NCI-H1092 (cell line): Measurements from ENCODE around the gene EPHB2.

Experiments
- DNase-seq: peaks from one replicate; lab custom pipeline; 2025; lab: John Stamatoyannopoulos, UW

EPHB2 gene

GRCh38 chr1:22953057-22953739 is 242.6 kb downstream of the EPHB2 start:
- no peak for DNase-seq

GRCh38 chr1:22953740-22954141 is 243.1 kb downstream of the EPHB2 start:
- DNase-seq = no peak

GRCh38 chr1:22955146-22955545 is 244.5 kb downstream of the EPHB2 start:
- no peak for DNase-seq

DNA sequence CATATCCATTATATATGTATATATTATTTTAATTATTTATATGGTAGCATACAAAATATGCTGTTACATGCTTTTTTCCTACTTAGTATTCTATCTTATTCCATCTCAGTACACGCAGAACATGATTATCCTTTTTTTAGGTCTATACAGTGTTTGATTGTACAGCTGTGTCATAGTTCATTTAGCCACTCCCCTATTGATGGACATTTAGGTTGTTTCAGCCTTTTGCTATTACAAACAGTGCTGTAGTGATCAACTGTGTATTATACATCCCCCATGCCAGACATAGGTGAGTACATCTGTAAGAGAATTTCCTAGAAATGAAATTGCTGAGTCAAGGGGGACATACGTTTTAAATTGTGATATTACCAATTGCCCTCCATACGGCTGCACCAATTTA is 246.4 kb downstream of the EPHB2 start:
- no peak for DNase-seq

GRCh38 chr1:22958556-22958955 is 247.9 kb downstream of the EPHB2 start:
- no peak for DNase-seq

DNA sequence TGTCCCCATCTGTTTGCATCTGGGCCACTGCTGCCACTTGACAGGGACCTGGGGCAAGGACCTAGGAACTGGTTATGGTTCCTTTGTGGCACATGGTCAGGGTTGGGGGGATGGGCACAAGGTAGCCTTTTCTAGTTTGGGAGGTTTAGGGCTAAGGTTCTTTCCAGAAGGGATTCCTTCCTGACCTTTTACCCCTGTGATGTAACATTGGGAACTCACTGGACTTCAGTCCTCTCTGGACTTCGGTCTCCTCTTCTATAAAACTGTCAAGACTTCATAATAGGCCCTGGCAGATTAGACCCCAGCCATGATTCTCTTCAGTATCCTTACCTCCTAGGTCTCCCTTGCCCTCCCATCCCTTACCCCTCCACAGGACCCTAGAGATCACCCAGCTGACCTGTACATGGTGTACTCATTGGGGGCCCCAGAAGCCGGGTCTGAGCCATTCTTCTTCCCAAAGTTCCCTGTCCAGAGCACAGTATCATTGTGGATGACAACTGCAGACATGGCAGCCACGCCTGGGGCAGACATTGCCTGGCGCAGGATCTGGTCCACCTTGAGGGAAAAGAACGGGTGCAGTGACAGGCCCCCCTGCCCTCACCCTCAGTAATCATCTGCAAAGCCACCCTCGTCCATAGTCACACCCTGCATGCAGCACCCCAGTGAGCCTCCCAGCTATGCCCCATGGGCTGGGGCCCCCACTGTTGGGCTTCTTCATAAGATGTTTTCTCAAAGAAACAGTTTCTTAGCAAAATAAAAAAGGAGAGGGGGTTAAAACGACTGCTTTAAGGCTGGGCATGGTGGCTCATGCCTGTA is 249.1 kb downstream of the EPHB2 start:
- no peak for DNase-seq

GRCh38 chr1:22962558-22962957 is 251.9 kb downstream of the EPHB2 start:
- no peak for DNase-seq

DNA sequence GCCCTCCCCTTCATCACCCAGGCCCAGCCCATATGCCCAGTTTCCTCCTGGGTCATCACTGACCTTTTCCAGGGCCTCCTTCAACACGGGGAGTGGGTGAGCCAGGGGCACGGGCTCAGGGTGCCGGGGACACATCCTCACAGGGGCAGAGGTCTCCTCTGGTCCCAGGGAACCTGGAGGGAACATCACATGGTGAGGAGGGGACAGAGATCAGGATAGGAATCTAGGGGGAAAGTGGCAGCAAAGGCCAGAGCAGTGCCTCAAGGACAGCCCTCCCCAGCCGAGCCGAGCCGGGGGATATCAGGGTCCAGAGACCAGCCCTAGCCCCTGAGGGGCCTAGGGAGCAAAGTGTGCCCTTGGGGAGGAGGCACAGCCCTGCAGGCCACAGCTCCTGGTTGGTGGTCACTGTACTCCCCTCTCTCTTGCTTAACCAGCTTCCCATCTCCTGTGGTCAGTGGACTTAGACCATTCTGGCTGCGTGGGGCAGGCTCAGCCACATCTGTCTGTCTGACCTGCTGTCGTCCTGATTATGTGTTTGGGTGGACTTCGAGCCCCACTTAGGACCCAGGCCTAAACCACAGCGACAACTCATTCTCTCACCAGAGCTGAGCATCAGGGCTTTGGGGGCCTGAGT is 252.5 kb downstream of the EPHB2 start:
- DNase-seq = no peak

- no peak for DNase-seq
These were observed 255.7 kb downstream of the EPHB2 start for GRCh38 chr1:22966309-22966708.

GRCh38 chr1:22967833-22968232 is 257.2 kb downstream of the EPHB2 start:
- no peak for DNase-seq

- peak; percentile 93 for DNase-seq
These were observed 258.7 kb downstream of the EPHB2 start for GRCh38 chr1:22969304-22969709.

- DNase-seq = no peak
These were observed 259.5 kb downstream of the EPHB2 start for GRCh38 chr1:22970096-22970495.
